DOHH2 (cell line): ENCODE measurements around the gene HOXA5.

Source experiments
- EZH2phosphoT487 ChIP-seq: fragments of 200-600 bp; sonication (generic); IDR thresholded peaks from 2 replicates; pipeline ENCODE4 v1.6.1; 2017; ENCODE audit warnings: borderline replicate concordance, mild to moderate bottlenecking, antibody characterized with exemption, low read length, moderate library complexity, mixed read lengths
- TF ChIP-seq, protein P1 (sequence below): fragments of 200-600 bp; sonication (generic); IDR thresholded peaks from one replicate; pipeline ENCODE4 v1.5.1; 2014; ENCODE audit warnings: antibody characterized with exemption, mild to moderate bottlenecking, low read depth, low read length; ENCODE audit not compliant: poor library complexity, severe bottlenecking

DNA sequence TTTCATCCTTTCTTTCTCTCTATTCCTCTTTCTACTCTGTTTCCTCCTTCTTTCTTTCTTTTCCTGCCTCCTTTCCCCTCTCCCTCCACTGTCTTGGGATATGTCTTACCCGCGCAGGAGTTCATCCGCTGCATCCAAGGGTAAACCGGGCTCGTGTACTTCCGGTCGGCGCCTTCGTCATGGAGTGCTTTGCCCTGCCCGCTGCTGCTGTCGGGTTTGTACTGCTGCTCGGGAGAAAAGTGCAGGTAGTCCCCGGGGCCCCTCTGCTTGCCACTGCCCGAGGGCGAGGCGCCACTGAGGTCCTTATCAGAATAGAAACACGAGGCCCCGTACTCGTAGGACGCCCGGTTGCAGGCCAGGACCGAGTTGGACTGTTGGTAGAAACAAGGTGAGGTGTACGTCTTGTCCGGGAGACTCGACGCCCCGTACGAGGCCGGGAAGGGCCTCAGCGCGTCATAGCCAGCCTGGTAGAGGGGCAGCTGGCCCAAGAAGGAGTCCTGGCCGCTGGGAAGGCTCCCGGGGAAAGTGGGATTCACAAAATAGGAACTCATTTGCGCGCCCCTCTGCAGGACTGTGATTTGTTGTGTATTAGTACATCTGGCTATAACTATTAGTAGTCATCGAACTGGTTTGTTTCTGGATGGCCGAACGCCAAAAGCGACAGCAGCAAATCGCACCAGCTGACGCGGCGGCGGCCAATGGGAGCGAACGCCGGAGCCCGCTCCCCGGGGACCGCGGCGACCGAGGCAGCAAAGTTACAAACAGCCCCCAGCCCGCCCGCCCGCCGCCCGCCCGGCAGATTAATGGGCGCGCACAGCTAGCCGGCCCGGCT is 3.9 kb upstream of the HOXA5 start, which contains the start of gene HOXA6:
- TF ChIP-seq, protein P1, sequence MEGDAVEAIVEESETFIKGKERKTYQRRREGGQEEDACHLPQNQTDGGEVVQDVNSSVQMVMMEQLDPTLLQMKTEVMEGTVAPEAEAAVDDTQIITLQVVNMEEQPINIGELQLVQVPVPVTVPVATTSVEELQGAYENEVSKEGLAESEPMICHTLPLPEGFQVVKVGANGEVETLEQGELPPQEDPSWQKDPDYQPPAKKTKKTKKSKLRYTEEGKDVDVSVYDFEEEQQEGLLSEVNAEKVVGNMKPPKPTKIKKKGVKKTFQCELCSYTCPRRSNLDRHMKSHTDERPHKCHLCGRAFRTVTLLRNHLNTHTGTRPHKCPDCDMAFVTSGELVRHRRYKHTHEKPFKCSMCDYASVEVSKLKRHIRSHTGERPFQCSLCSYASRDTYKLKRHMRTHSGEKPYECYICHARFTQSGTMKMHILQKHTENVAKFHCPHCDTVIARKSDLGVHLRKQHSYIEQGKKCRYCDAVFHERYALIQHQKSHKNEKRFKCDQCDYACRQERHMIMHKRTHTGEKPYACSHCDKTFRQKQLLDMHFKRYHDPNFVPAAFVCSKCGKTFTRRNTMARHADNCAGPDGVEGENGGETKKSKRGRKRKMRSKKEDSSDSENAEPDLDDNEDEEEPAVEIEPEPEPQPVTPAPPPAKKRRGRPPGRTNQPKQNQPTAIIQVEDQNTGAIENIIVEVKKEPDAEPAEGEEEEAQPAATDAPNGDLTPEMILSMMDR, result no peak
- TF ChIP-seq EZH2phosphoT487, result 0 out of 2 replicates have a peak, but pooled peaks have one; percentile 46
